ENCODE results near the gene ARHGAP35.
"Not testable (repeated sequence)": the region's sequence is repeated elsewhere in the genome, so short reads cannot be mapped to it uniquely, and the experiment has no call there.

The ARHGAP35 gene

GRCh38 chr19:46871173-46871572 is 10.4 kb downstream of the ARHGAP35 start:
- DNase-seq = not testable (repeated sequence)

DNA sequence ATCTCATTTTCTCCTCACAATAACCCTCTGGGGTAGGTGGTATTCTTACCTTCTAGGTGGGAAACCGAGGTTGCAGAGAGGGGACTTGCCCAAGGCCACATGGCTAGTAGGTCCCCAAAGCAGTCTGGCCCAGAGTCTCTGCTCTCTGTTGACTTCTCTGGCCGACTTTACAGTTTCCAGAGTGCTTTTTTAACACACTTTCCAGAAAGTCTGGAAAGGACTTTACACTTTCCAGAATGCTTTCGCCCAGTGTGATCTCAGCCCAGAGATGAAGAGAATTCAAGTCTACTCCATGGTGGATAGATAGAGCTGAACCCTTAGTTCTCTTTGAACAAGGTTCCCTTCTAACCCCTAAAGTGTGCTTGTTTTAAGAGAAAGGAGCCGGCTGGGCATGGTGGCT is 12.2 kb downstream of the ARHGAP35 start:
- no peak for DNase-seq

DNA sequence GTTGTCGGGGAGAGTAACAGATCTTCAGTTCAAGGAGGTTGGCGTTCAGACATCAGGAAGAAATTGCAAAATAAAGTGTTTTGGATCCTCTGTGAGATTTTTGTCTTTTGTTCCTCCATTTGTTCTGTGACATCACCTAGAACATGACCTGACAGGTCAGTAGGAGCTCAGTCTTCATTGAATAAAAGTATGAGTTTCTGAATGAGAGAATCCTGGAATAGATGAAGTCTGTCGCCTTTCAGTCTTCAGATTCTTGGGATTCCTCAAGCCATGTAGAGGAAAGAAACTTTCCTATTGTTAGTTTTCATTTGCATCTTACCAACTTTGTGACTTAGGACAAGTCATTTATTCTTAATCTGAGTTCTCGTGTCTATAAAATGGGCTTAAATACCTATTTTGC is 14.4 kb downstream of the ARHGAP35 start:
- DNase-seq = no peak

- no peak for DNase-seq
Observed at GRCh38 chr19:46875657-46876056, 14.9 kb downstream of the ARHGAP35 start.

DNA sequence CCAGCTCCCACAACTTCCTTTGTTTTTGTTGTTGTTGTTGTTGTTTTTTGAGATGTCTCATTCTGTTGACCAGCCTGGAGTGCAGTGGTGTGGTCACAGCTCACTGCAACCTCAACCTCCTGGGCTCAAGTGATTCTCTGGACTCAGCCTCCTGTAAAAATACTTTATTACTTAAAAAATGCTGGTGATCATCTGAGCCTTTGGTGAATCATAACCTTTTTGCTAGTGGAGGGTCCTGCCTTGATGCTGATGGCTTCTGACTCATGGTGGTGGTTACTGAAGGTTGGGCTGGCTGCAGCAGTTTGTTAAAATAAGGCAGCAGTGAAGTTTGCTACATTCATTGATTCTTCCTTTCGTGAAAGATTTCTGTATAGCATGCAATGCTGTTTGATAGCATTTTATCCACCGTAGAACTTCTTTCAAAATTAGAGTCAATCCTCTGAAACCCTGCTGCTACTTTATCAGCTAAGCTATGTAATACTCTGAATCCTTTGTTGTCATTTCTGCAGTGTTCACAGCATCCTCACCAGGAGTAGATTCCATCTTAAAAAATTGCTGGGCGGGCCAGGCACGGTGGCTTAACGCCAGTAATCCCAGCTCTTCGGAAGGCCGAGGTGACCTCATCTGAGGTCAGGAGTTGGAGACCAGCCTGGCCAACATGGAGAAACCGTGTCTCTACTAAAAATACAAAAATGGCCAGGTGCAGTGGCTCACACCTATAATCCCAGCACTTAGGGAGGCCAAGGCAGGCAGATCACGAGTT is 18.0 kb downstream of the ARHGAP35 start:
- peak; percentile 86 for DNase-seq

DNA sequence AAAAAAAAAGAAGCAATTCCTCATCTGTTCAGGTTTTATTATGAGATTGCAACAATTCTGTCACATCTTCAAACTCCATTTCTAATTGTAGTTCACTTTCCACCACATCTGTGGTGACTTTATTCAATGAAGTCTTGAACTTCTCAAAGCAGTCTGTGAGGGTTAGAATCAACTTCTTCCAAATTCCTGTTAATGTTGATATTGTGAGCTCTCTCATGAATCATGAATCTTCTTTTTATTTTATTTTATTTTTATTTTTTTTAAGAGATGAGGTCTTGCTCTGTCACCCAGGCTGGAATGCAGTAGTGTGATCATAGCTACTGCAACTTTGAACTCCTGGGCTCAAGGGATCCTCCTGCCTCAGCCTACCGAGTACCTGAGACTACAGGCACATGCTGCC is 19.6 kb downstream of the ARHGAP35 start:
- no peak for DNase-seq

GRCh38 chr19:46881092-46881491 is 20.3 kb downstream of the ARHGAP35 start:
- no peak for DNase-seq

- no peak for DNase-seq
Observed at GRCh38 chr19:46882034-46882433, 21.2 kb downstream of the ARHGAP35 start.

- DNase-seq = not testable (repeated sequence)
Observed at GRCh38 chr19:46882751-46883150, 22.0 kb downstream of the ARHGAP35 start.

DNA sequence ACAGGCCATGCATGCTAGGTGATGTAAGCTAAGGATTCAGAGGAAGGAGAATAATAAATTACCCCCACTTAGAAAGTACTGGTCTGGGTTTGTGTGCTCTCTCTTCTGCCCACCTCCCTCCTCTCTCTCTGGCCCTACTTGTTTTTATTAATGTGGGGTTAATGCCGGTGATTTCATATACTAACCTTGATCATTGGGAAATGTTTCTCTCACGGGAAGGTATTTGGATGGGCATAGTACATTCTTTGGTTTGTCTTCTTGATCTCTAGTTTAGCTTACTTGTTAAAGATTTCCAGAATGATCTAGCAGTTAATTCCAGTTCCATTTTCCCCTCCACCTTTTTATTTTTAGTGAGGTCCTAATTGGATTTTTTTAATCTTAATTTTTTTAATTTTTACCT is 24.6 kb downstream of the ARHGAP35 start:
- DNase-seq = no peak

DNA sequence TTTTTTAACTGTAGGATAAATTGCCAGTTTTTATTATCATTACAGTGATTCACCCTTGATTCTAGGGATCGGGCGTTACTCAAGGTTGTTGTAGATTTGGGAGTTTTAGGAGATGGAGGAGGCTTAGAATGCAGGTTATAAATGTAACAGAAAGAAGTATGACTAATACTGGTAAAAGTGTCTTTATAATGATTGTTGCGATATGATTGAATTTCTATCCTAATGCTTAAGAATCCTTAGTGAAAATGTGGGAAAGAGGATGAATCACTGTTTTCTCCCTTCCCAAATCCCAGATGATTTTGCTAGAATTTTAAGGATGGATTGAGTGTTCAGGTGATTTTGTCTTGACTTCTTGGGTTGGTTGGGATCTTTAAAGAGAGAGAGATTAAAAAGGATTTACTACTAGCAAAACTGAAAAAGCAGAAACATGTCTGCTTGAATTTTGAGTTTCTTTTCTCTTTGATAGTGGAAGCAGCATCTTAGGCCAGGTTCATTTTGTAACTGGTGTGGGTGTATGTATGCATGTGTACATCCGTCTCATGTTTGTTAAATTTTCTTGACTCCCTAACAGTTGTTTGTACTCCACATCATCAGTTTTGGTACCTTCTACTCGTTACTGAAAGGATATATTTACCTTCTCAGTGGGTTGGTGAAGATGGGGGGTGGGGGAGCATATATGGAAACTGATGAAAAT is 25.9 kb downstream of the ARHGAP35 start:
- no peak for DNase-seq

- DNase-seq = no peak
Observed at GRCh38 chr19:46887240-46887782, 26.5 kb downstream of the ARHGAP35 start.

DNA sequence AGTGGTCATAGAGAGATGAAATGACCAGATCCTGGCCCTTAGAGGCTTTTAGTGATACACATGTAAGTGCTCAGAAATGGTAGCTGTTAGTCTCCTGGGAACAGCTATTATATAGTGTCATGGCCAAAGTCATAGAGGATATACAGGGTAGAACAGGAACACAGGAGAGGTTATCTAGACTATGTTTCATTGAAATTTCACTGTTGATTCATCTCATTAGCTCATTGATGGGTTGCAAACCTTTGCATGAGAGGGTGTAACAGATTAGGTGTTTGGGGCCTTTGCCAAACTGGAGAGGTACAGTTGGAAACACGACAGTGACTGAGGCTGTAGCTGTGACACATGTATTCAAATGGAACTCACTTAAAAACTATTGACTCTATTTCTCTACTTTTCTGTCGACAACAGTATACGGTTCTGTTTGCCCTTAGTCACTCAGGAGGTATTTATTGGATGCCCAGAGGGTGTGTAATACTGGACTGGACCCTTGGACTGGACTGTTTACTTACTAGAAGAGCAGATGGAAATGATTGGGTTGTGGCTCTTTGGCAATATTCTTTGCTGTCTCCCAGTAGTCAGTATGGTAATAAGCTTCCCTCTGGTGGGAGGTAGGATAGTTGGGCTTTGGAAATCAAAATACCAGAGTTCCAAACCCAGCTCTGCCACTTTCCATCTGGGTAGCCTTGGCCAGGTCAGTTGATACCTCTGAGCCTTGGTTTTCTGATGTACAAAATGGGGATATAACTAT is 29.8 kb downstream of the ARHGAP35 start:
- no peak for DNase-seq

DNA sequence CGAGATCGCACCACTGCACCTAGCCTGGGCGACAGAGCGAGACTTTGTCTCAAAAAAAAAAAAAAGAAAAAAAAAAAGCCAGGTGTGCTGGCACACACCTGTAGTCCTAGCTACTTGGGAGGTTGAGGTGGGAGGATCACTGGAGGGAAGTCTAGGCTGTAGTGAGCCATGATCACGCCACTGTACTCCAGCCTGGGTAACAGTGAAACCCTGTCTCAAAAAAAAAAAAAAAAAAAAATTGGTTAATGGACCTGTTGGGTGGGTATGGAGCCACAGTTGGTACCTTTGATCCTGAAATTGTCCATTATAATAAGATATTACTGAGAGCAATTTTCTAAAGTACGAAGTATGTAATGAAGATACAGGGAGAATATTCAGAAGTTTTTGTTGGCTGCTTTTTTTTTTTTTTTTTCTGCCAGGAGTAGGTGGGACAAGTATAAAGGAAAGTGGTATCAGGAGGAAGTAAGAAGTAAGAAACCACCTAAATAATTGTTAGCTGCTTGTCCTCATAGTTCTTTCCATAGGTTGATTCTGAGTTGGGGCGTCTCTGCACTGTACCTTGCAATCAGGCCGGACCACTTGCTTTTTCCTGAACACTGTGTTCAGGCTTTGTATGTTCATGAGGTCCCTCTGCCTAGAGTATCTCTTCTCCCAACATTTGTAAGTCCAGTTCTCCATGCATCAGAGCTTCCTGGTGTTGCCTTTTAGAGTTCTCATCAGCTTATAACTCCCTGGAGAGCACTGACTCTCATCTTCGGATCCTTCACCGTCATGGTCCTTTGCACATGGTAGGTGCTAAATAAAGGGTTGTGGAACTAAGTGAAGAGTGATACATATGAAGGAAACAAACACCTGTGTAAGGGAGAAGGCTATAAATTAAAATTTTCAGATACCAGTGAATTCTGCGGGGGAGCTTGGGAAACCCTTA is 31.7 kb downstream of the ARHGAP35 start:
- DNase-seq = no peak

DNA sequence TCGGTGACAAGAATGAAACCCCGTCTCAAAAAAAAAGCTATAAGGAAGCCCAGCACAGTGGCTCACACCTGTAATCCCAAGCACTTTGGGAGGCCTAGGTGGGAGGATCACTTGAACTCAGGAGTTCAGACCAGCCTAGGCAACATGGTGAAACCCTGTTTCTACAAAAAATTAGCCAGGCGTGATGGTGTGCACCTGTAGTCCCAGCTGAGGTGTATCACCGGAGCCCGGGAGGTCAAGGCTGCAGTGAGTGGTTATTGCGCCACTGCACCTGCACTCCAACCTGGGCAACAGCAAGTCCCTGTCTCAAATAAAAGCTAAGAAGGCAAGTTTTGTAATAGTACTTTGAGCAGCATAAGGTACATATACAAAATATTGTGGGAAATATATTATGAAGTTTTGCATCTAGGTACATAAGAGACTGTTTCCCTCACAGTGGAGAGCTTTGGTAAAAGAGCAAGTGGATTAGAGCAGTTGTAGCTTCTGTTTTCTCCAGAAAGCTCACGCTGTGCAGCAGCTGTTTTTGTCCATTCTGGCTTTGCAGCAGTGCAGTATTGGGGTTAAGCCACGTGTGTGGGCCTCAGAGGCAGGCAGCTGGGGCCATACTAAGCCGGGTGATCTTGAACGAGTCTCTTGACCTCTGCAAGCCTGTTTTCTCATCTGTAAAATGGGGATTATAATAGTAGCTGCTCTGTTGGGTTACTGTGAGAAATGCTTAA is 35.4 kb downstream of the ARHGAP35 start:
- no peak for DNase-seq

- DNase-seq = no peak
Observed at GRCh38 chr19:46898731-46899130, 37.9 kb downstream of the ARHGAP35 start.

GRCh38 chr19:46900341-46900740 is 39.5 kb downstream of the ARHGAP35 start:
- DNase-seq = no peak

- DNase-seq = no peak
Observed at GRCh38 chr19:46901701-46902401, 41.1 kb downstream of the ARHGAP35 start.

GRCh38 chr19:46902402-46902766 is 41.6 kb downstream of the ARHGAP35 start:
- DNase-seq = no peak

- DNase-seq = no peak
Observed at GRCh38 chr19:46903458-46903857, 42.7 kb downstream of the ARHGAP35 start.

Data from amniotic stem cell (primary cell).